CD4-positive, alpha-beta T cell (primary cell): Measurements from ENCODE around the gene TEPSIN. TPM values are rescaled to one million over a fixed set of nuclear protein-coding genes. Genes with fewer than 3 reads are reported as not detected.

Experiments
- ATAC-seq: fragments of 200-7000 bp; cut with Tn5 transposase; one replicate; pipeline ENCODE4 v1.10.0; 2022; ENCODE audit warnings: mild to moderate bottlenecking; ENCODE audit not compliant: poor library complexity
- CTCF ChIA-PET: fragments of 350-600 bp; sonication (Branson Sonifier 250); formaldehyde crosslinking; loops from one replicate; lab custom pipeline; 2021; ENCODE audit warnings: antibody characterized with exemption, inconsistent platforms; lab: Charles Lee
- POLR2A ChIA-PET: fragments of 350-600 bp; sonication (Branson Sonifier 250); formaldehyde crosslinking; loops from one replicate; lab custom pipeline; 2021; ENCODE audit warnings: antibody characterized with exemption, inconsistent platforms; lab: Charles Lee
- DNase-seq, 14 experiments: peaks; one replicate each; pipeline ENCODE4 v3.0.0-alpha.2; 2013 to 2020; ENCODE audit warnings: mixed read lengths in 2 of 14
- H3K27ac ChIP-seq, 2 donors: one replicate each; pipeline versions ENCODE4 v1.5.1 to v1.7.0; 2013; ENCODE audit warnings: low read length in 2 of 2, low read depth in 1 of 2, mild to moderate bottlenecking in 1 of 2
- H3K27me3 ChIP-seq, 2 experiments: 1 replicate in 1 of 2; 2 replicates in 1 of 2; pipeline versions ENCODE4 v1.6.1 to v1.7.0; 2013; ENCODE audit warnings: low read length in 2 of 2, control low read depth in 1 of 2, mild to moderate bottlenecking in 1 of 2, moderate library complexity in 1 of 2; ENCODE audit not compliant: insufficient read depth in 2 of 2, control insufficient read depth in 1 of 2
- H3K36me3 ChIP-seq: one replicate; pipeline ENCODE4 v1.6.1; 2013; ENCODE audit warnings: low read length, control low read depth; ENCODE audit not compliant: insufficient read depth
- H3K4me1 ChIP-seq: one replicate; pipeline ENCODE4 v1.6.1; 2013; ENCODE audit warnings: low read length, control low read depth; ENCODE audit not compliant: insufficient read depth
- H3K4me3 ChIP-seq: one replicate; pipeline ENCODE4 v1.5.1; 2013; ENCODE audit warnings: mild to moderate bottlenecking, low read length, moderate library complexity
- H3K9me3 ChIP-seq, 2 experiments: 1 replicate in 1 of 2; 2 replicates in 1 of 2; pipeline versions ENCODE4 v1.6.1 to v1.7.0; 2013; ENCODE audit warnings: low read length in 2 of 2, mild to moderate bottlenecking in 2 of 2, control low read depth in 1 of 2, moderate library complexity in 1 of 2; ENCODE audit not compliant: control insufficient read depth in 1 of 2, insufficient read depth in 1 of 2
- H3K27ac Mint-ChIP-seq: one replicate; pipeline ENCODE4 v1.8.0; 2020; ENCODE audit warnings: mixed read lengths
- H3K27me3 Mint-ChIP-seq: one replicate; pipeline ENCODE4 v1.8.0; 2021; ENCODE audit warnings: mixed read lengths
- H3K36me3 Mint-ChIP-seq: one replicate; pipeline ENCODE4 v1.8.0; 2021; ENCODE audit warnings: low read depth, mixed read lengths
- H3K4me1 Mint-ChIP-seq: one replicate; pipeline ENCODE4 v1.8.0; 2021; ENCODE audit warnings: low read depth, mixed read lengths
- H3K4me3 Mint-ChIP-seq: one replicate; pipeline ENCODE4 v1.8.0; 2020; ENCODE audit warnings: mild to moderate bottlenecking, mixed read lengths
- H3K9me3 Mint-ChIP-seq: one replicate; pipeline ENCODE4 v1.8.0; 2020; ENCODE audit warnings: mixed read lengths
- CTCF ChIP-seq: fragments of 200-600 bp; IDR thresholded peaks from one replicate; pipeline ENCODE4 v1.8.0; 2022; ENCODE audit warnings: antibody characterized with exemption, mild to moderate bottlenecking
- intact Hi-C, 2 experiments: fragments of 100-400 bp; cut with DNase I in 1 of 2; cut with micrococcal nuclease in 1 of 2; formaldehyde crosslinking; loops; one replicate each; pipeline versions ENCODE4 v1.15.1 to v1.9.0; 2023 to 2025; cut with DNase I, micrococcal nuclease
- total RNA-seq, 174 experiments: library from RNA in 2 of 174; stranded (reverse) in 2 of 174; gene quantifications; one replicate each; pipeline ENCODE4 v1.2.3 and lab custom pipeline; 2021 to 2026

The TEPSIN gene
- total RNA-seq, 2 experiments from 2014 or later, result 68.2 to 74.4 TPM

GRCh38 chr17:81193470-81194224, 45.2 kb downstream of the TEPSIN start:
- H3K36me3 ChIP-seq, result no peaks in the 10 kb centered on the region
- intact Hi-C loops, result no loop called here
- H3K4me3 ChIP-seq, result no peak overlapping the region
- H3K27me3 ChIP-seq, result no peaks in the 10 kb centered on the region
- no peak for TF ChIP-seq CTCF
- H3K27ac ChIP-seq, result no peak overlapping the region
- CTCF ChIA-PET, result no interaction called here
- DNase-seq (no peak), ATAC-seq (no peak)
- Mint-ChIP-seq H3K4me3 (no peak overlapping the region), H3K27ac (no peak overlapping the region), H3K9me3 (no peaks in the 10 kb centered on the region), H3K36me3 (peaks cover 4% of the 10 kb centered on the region), H3K4me1 (no peaks in the 10 kb centered on the region), H3K27me3 (no peaks in the 10 kb centered on the region)
- no peaks in the 10 kb centered on the region for H3K4me1 ChIP-seq
- POLR2A ChIA-PET, result no interaction called here
- no peaks in the 10 kb centered on the region for H3K9me3 ChIP-seq

- no peak for TF ChIP-seq CTCF
- intact Hi-C loops, result no loop called here
Observed at GRCh38 chr17:81193051-81193410, 45.8 kb downstream of the TEPSIN start.

GRCh38 chr17:81192386-81193050, 46.3 kb downstream of the TEPSIN start:
- Mint-ChIP-seq H3K9me3 (no peaks in the 10 kb centered on the region), H3K36me3 (peaks cover 4% of the 10 kb centered on the region), H3K27ac (no peak overlapping the region), H3K27me3 (no peaks in the 10 kb centered on the region), H3K4me1 (no peaks in the 10 kb centered on the region), H3K4me3 (no peak overlapping the region)
- no peak overlapping the region for H3K4me3 ChIP-seq
- no peak overlapping the region for H3K27ac ChIP-seq
- intact Hi-C loops, result no loop called here
- no peaks in the 10 kb centered on the region for H3K9me3 ChIP-seq
- H3K4me1 ChIP-seq, result no peaks in the 10 kb centered on the region
- ATAC-seq (no peak), DNase-seq (no peak)
- CTCF ChIA-PET, result no interaction called here
- no peak for TF ChIP-seq CTCF
- no peaks in the 10 kb centered on the region for H3K36me3 ChIP-seq
- no peaks in the 10 kb centered on the region for H3K27me3 ChIP-seq
- POLR2A ChIA-PET, result no interaction called here

More at GRCh38 chr17:81193051-81193410, 45.8 kb downstream of the TEPSIN start:
- POLR2A ChIA-PET, result no interaction called here
- Histone ChIP-seq H3K4me1 (no peaks in the 10 kb centered on the region), H3K27me3 (no peaks in the 10 kb centered on the region), H3K9me3 (no peaks in the 10 kb centered on the region), H3K27ac (no peak overlapping the region), H3K4me3 (no peak overlapping the region), H3K36me3 (no peaks in the 10 kb centered on the region)
- no peaks in the 10 kb centered on the region for H3K4me1 Mint-ChIP-seq
- no peak for DNase-seq
- no peak for ATAC-seq
- no peak overlapping the region for H3K4me3 Mint-ChIP-seq
- no peaks in the 10 kb centered on the region for H3K9me3 Mint-ChIP-seq
- H3K36me3 Mint-ChIP-seq, result peaks cover 4% of the 10 kb centered on the region
- no peaks in the 10 kb centered on the region for H3K27me3 Mint-ChIP-seq
- CTCF ChIA-PET, result no interaction called here
- no peak overlapping the region for H3K27ac Mint-ChIP-seq
